Activated CD4-positive, alpha-beta T cell treated with anti-CD3 and anti-CD28 coated beads for 4 hours (primary cell): ENCODE data around the gene MEGF6.

Experiments used
- DNase-seq, 2 donors: peaks; one replicate each; pipeline ENCODE4 v3.0.0-alpha.2; 2020

The MEGF6 gene

GRCh38 chr1:3550511-3551289 lies 60.6 kb downstream of the MEGF6 start:
- DNase-seq, result no peak

- DNase-seq, result no peak
These were observed 62.4 kb downstream of the MEGF6 start for GRCh38 chr1:3548895-3549294.

GRCh38 chr1:3548156-3548893 lies 63.0 kb downstream of the MEGF6 start:
- DNase-seq, result no peak

GRCh38 chr1:3547055-3548005 lies 64.0 kb downstream of the MEGF6 start:
- no peak for DNase-seq

- DNase-seq, result no peak
These were observed 65.3 kb downstream of the MEGF6 start for GRCh38 chr1:3546048-3546384.

GRCh38 chr1:3545363-3546047 lies 65.8 kb downstream of the MEGF6 start:
- DNase-seq, result no peak

- no peak for DNase-seq
These were observed 67.0 kb downstream of the MEGF6 start for GRCh38 chr1:3544040-3544977.

GRCh38 chr1:3543076-3544039 lies 68.0 kb downstream of the MEGF6 start:
- DNase-seq, result no peak

GRCh38 chr1:3542676-3543075 lies 68.6 kb downstream of the MEGF6 start:
- no peak for DNase-seq

GRCh38 chr1:3541936-3542335 lies 69.4 kb downstream of the MEGF6 start:
- DNase-seq, result no peak

GRCh38 chr1:3541465-3541864 lies 69.8 kb downstream of the MEGF6 start:
- no peak for DNase-seq

GRCh38 chr1:3540876-3541275 lies 70.4 kb downstream of the MEGF6 start:
- no peak for DNase-seq

GRCh38 chr1:3539707-3540425 lies 71.4 kb downstream of the MEGF6 start:
- no peak for DNase-seq

GRCh38 chr1:3537359-3537758 lies 73.9 kb downstream of the MEGF6 start:
- no peak for DNase-seq

- no peak for DNase-seq
These were observed 74.7 kb downstream of the MEGF6 start for GRCh38 chr1:3536420-3537195.

- no peak for DNase-seq
These were observed 75.6 kb downstream of the MEGF6 start for GRCh38 chr1:3535732-3536131.

GRCh38 chr1:3534803-3535637 lies 76.3 kb downstream of the MEGF6 start:
- DNase-seq, result no peak
